Upper lobe of left lung (tissue), 4 donors: ENCODE results near the gene DYDC1.

Experiments
- CTCF ChIP-seq, 6 experiments: fragments of 450-650 bp in 4 of 6; fragments of 200-600 bp in 2 of 6; sonication (generic) in 2 of 6; IDR thresholded peaks; one replicate each; pipeline ENCODE4 v1.5.1; 2016 to 2019; ENCODE audit warnings: antibody characterized with exemption in 6 of 6
- EP300 ChIP-seq, 4 donors: sonication (generic); formaldehyde crosslinking; IDR thresholded peaks; one replicate each; pipeline ENCODE4 v1.5.1; 2017; ENCODE audit warnings: antibody characterized with exemption in 4 of 4, control low read depth in 2 of 4
- POLR2A ChIP-seq, 4 donors: fragments of 450-650 bp; IDR thresholded peaks; one replicate each; pipeline ENCODE4 v1.5.1; 2016 to 2017; ENCODE audit warnings: antibody characterized with exemption in 4 of 4, mild to moderate bottlenecking in 2 of 4
- POLR2AphosphoS5 ChIP-seq, 2 donors: sonication (generic); formaldehyde crosslinking; IDR thresholded peaks; one replicate each; pipeline ENCODE4 v1.5.1; 2017; ENCODE audit warnings: antibody characterized with exemption in 2 of 2

GRCh38 chr10:80405626-80406025 is 49.1 kb upstream of the DYDC1 start:
- no peak for TF ChIP-seq POLR2A (IDR thresholded peaks at IDR 0.05)
- no peak for TF ChIP-seq POLR2AphosphoS5 (IDR thresholded peaks at IDR 0.05)
- no peak for TF ChIP-seq CTCF (IDR thresholded peaks at IDR 0.05)
- TF ChIP-seq EP300 (IDR thresholded peaks at IDR 0.05) = no peak
